ENCODE data around the gene ARID5A.

DNA sequence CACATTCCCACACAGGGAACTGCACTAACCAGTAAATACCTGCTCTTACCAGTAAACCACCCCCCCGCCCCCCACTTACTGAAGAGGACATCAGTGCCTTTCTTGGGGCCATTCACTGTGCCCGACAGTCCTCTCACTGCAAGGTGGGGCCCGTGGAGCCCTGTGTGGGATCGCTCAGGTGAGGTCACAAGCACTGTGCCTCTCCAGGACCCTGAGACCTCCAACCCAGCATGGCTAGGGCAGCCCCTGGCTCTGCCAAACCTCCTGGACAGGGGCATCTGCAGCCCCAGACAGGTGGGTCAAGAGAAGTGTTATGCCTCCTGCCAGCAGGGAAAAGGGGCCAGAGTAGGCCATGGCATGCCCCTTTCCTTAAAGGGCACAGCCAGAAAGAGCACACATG is 24.7 kb upstream of the ARID5A start:
- TF ChIP-seq, protein P1, sequence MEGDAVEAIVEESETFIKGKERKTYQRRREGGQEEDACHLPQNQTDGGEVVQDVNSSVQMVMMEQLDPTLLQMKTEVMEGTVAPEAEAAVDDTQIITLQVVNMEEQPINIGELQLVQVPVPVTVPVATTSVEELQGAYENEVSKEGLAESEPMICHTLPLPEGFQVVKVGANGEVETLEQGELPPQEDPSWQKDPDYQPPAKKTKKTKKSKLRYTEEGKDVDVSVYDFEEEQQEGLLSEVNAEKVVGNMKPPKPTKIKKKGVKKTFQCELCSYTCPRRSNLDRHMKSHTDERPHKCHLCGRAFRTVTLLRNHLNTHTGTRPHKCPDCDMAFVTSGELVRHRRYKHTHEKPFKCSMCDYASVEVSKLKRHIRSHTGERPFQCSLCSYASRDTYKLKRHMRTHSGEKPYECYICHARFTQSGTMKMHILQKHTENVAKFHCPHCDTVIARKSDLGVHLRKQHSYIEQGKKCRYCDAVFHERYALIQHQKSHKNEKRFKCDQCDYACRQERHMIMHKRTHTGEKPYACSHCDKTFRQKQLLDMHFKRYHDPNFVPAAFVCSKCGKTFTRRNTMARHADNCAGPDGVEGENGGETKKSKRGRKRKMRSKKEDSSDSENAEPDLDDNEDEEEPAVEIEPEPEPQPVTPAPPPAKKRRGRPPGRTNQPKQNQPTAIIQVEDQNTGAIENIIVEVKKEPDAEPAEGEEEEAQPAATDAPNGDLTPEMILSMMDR (IDR thresholded peaks at IDR 0.05): no peak
- TF ChIP-seq POLR2A (IDR thresholded peaks at IDR 0.05): no peak
